CD14-positive monocyte (primary cell): ENCODE measurements around the gene PLPPR5. TPM values are rescaled to one million over a fixed set of nuclear protein-coding genes. Genes with fewer than 3 reads are reported as not detected.

ENCODE experiments used
- DNase-seq, 3 donors: peaks; one replicate each; pipeline ENCODE4 v3.0.0-alpha.2; 2011 to 2022
- H2AFZ ChIP-seq: 2 replicates; pipeline ENCODE4 v1.6.0; 2012; ENCODE audit warnings: mild to moderate bottlenecking, low read depth, low read length, inconsistent platforms; ENCODE audit not compliant: insufficient read depth, poor library complexity, severe bottlenecking
- H3K27ac ChIP-seq, 2 donors: 1 replicate in 1 of 2; 2 replicates in 1 of 2; pipeline ENCODE4 v1.5.1; 2012 to 2013; ENCODE audit warnings: low read length in 2 of 2, control low read depth in 1 of 2, inconsistent platforms in 1 of 2, low read depth in 1 of 2, mild to moderate bottlenecking in 1 of 2
- H3K27me3 ChIP-seq, 2 donors: one replicate each; pipeline versions ENCODE4 v1.6.0 to v1.6.1; 2011 to 2013; ENCODE audit warnings: low read length in 2 of 2; ENCODE audit not compliant: control insufficient read depth in 2 of 2, insufficient read depth in 2 of 2
- H3K36me3 ChIP-seq, 2 donors: replicated peaks in 1 of 2; 1 replicate in 1 of 2; 2 replicates in 1 of 2; pipeline versions ENCODE4 v1.5.1 to v1.6.1; 2012 to 2013; ENCODE audit warnings: low read length in 2 of 2, control low read depth in 1 of 2, inconsistent platforms in 1 of 2, mild to moderate bottlenecking in 1 of 2; ENCODE audit not compliant: insufficient read depth in 2 of 2, control insufficient read depth in 1 of 2
- H3K4me1 ChIP-seq, 2 donors: 1 replicate in 1 of 2; 2 replicates in 1 of 2; pipeline versions ENCODE4 v1.5.1 to v1.6.1; 2012 to 2013; ENCODE audit warnings: low read length in 2 of 2, control low read depth in 1 of 2, inconsistent platforms in 1 of 2, mild to moderate bottlenecking in 1 of 2, moderate library complexity in 1 of 2; ENCODE audit not compliant: insufficient read depth in 2 of 2, control insufficient read depth in 1 of 2
- H3K4me2 ChIP-seq: replicated peaks from 2 replicates; pipeline ENCODE3; 2012; ENCODE audit warnings: low read length, moderate library complexity, mild to moderate bottlenecking; ENCODE audit not compliant: poor library complexity, severe bottlenecking; ENCODE audit errors: extremely low read depth
- H3K4me3 ChIP-seq, 3 experiments: fragments of 200-600 bp in 1 of 3; sonication (generic) in 1 of 3; replicated peaks in 1 of 3; 1 replicate in 2 of 3; 2 replicates in 1 of 3; pipeline ENCODE4 v1.5.1; 2011 to 2013; ENCODE audit warnings: low read length in 3 of 3, mild to moderate bottlenecking in 3 of 3, control low read depth in 2 of 3, low read depth in 2 of 3, inconsistent platforms in 1 of 3, moderate library complexity in 1 of 3
- H3K79me2 ChIP-seq: 2 replicates; pipeline ENCODE4 v1.6.0; 2012; ENCODE audit warnings: mild to moderate bottlenecking, control low read depth, inconsistent platforms, low read length, moderate library complexity; ENCODE audit not compliant: insufficient read depth
- H3K9ac ChIP-seq: 2 replicates; pipeline ENCODE4 v1.6.0; 2017; ENCODE audit warnings: low read length, mild to moderate bottlenecking; ENCODE audit not compliant: insufficient read depth, poor library complexity, severe bottlenecking
- H3K9me3 ChIP-seq, 2 donors: replicated peaks in 1 of 2; 1 replicate in 1 of 2; 2 replicates in 1 of 2; pipeline versions ENCODE4 v1.5.1 to v1.6.1; 2012 to 2013; ENCODE audit warnings: low read length in 2 of 2, control low read depth in 1 of 2; ENCODE audit not compliant: control insufficient read depth in 1 of 2, insufficient read depth in 1 of 2
- H4K20me1 ChIP-seq: 2 replicates; pipeline ENCODE4 v1.6.0; 2012; ENCODE audit warnings: mild to moderate bottlenecking, low read length, control low read depth, moderate library complexity; ENCODE audit not compliant: insufficient read depth
- H3K27ac Mint-ChIP-seq, 7 donors: one replicate each; pipeline ENCODE4 v1.8.0; 2020; ENCODE audit warnings: mild to moderate bottlenecking in 7 of 7, mixed read lengths in 7 of 7, moderate library complexity in 6 of 7, inconsistent platforms in 2 of 7
- H3K27me3 Mint-ChIP-seq, 3 donors: one replicate each; pipeline ENCODE4 v1.8.0; 2021 to 2022; ENCODE audit warnings: low read depth in 3 of 3, mild to moderate bottlenecking in 3 of 3, mixed read lengths in 3 of 3, moderate library complexity in 3 of 3, inconsistent platforms in 1 of 3
- H3K36me3 Mint-ChIP-seq, 2 donors: one replicate each; pipeline ENCODE4 v1.8.0; 2020; ENCODE audit warnings: mixed read lengths in 2 of 2, inconsistent platforms in 1 of 2, mild to moderate bottlenecking in 1 of 2
- H3K4me1 Mint-ChIP-seq: one replicate; pipeline ENCODE4 v1.8.0; 2020; ENCODE audit warnings: mild to moderate bottlenecking, mixed read lengths
- H3K4me3 Mint-ChIP-seq, 2 donors: one replicate each; pipeline ENCODE4 v1.8.0; 2020; ENCODE audit warnings: mild to moderate bottlenecking in 2 of 2, mixed read lengths in 2 of 2, moderate library complexity in 1 of 2
- H3K9me3 Mint-ChIP-seq, 7 donors: one replicate each; pipeline ENCODE4 v1.8.0; 2020 to 2022; ENCODE audit warnings: mixed read lengths in 7 of 7, mild to moderate bottlenecking in 6 of 7, moderate library complexity in 6 of 7, inconsistent platforms in 2 of 7
- CTCF ChIP-seq: fragments of 200-600 bp; IDR thresholded peaks from one replicate; pipeline ENCODE4 v1.8.0; 2022; ENCODE audit warnings: antibody characterized with exemption, mild to moderate bottlenecking
- WGBS: methylation state at CpG from one replicate; pipeline ENCODE4 v1.1.5; 2013; ENCODE audit warnings: missing lambda C conversion rate; ENCODE audit not compliant: insufficient coverage; 5-methylcytosine and 5-hydroxymethylcytosine counted together
- intact Hi-C, 2 donors: fragments of 100-400 bp; cut with micrococcal nuclease; formaldehyde crosslinking; loops; one replicate each; pipeline versions ENCODE4 v1.15.0 to v1.15.1; 2023
- polyA plus RNA-seq, 3 donors: library from polyadenylated mRNA; depleted of rRNA in 1 of 3; unstranded in 2 of 3; stranded (reverse) in 1 of 3; fragments of 300-500 nt in 2 of 3; fragments of >200 nt in 1 of 3; fragmentation: Illumina TruSeq in 2 of 3; gene quantifications; 1 replicate in 2 of 3; 2 replicates in 1 of 3; pipeline ENCODE4 v1.2.3, GENCODE V29; 2012 to 2021

PLPPR5 gene
- polyA plus RNA-seq, 3 donors = not detected

- Histone ChIP-seq H3K36me3 (no peaks in the 10 kb centered on the region), H3K4me1 (no peaks in the 10 kb centered on the region), H3K27ac (no peak overlapping the region), H3K79me2 (no peaks in the 10 kb centered on the region), H3K27me3 (no peaks in the 10 kb centered on the region), H2AFZ (no peak overlapping the region), H4K20me1 (no peaks in the 10 kb centered on the region), H3K9me3 (no peaks in the 10 kb centered on the region), H3K9ac (no peak overlapping the region), H3K4me2 (no peak overlapping the region), H3K4me3 (no peak overlapping the region)
- intact Hi-C loops = no loop called here
- H3K4me3 Mint-ChIP-seq = no peak overlapping the region
- TF ChIP-seq CTCF = no peak
- no peaks in the 10 kb centered on the region for H3K4me1 Mint-ChIP-seq
- no peak for DNase-seq
- H3K9me3 Mint-ChIP-seq = peaks cover 0 to 3% (median 0%) of the 10 kb centered on the region in 7 donors
- H3K36me3 Mint-ChIP-seq = no peaks in the 10 kb centered on the region
- H3K27ac Mint-ChIP-seq = no peak overlapping the region
- peaks cover 0 to 4% (median 2%) of the 10 kb centered on the region in 3 donors for H3K27me3 Mint-ChIP-seq
Observed at GRCh38 chr1:98949621-98950020, 55.0 kb downstream of the PLPPR5 start.

GRCh38 chr1:98949166-98949565 lies 55.5 kb downstream of the PLPPR5 start:
- no peaks in the 10 kb centered on the region for H3K4me1 ChIP-seq
- H3K27me3 Mint-ChIP-seq = peaks cover 0 to 4% (median 2%) of the 10 kb centered on the region in 3 donors
- intact Hi-C loops = no loop called here
- H3K27me3 ChIP-seq = no peaks in the 10 kb centered on the region
- no peaks in the 10 kb centered on the region for H3K36me3 Mint-ChIP-seq
- H3K27ac ChIP-seq = no peak overlapping the region
- H3K79me2 ChIP-seq = no peaks in the 10 kb centered on the region
- no peaks in the 10 kb centered on the region for H3K4me1 Mint-ChIP-seq
- peaks cover 0 to 3% (median 0%) of the 10 kb centered on the region in 7 donors for H3K9me3 Mint-ChIP-seq
- H3K9me3 ChIP-seq = no peaks in the 10 kb centered on the region
- TF ChIP-seq CTCF = no peak
- H3K4me3 ChIP-seq = no peak overlapping the region
- H2AFZ ChIP-seq = no peak overlapping the region
- H3K9ac ChIP-seq = no peak overlapping the region
- H4K20me1 ChIP-seq = no peaks in the 10 kb centered on the region
- H3K4me3 Mint-ChIP-seq = no peak overlapping the region
- no peak overlapping the region for H3K4me2 ChIP-seq
- no peaks in the 10 kb centered on the region for H3K36me3 ChIP-seq
- DNase-seq = no peak
- no peak overlapping the region for H3K27ac Mint-ChIP-seq
- no CpG with 5 or more reads among the region's 2 CpGs for WGBS
